Measurements from ENCODE around the gene TP53TG3D. TPM values are rescaled to one million over a fixed set of nuclear protein-coding genes. Genes with fewer than 3 reads are reported as not detected.
"Not testable (repeated sequence)": the region's sequence is repeated elsewhere in the genome, so short reads cannot be mapped to it uniquely, and the experiment has no call there.

The TP53TG3D gene, protein sequence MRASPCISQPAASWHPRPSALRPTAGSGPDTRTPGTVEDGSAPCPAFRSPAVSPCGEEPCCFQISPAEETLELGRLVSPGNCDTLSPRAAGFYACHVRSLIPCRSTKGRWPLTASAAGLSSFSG
- total RNA-seq (2021): not detected in 2 replicates
- Bru-seq, nascent RNA: not detected
- BruChase-seq, experiment 1, labeled RNA remaining after a 2-hour chase: not detected
- BruChase-seq, experiment 2, labeled RNA remaining after a 6-hour chase: not detected
- long read RNA-seq: 0 reads

GRCh38 chr16:32252986-32253385 is at the start of gene TP53TG3D:
TSS of gene TP53TG3D (plus strand) at chr16:32253286. CDS start at chr16:32253354, 68 bp downstream.
- H3K36me3 ChIP-seq (ENCODE audit: low read depth); BruUV-seq (replicated peaks); DNase-seq; POLR2A ChIA-PET (ENCODE audit: unreplicated experiment); H3K4me2 ChIP-seq; H3K9me3 ChIP-seq (ENCODE audit: insufficient read depth, low read depth); H2AFZ ChIP-seq; H3K9me2 ChIP-seq (ENCODE audit: insufficient read depth); H3K4me1 ChIP-seq (replicated peaks; ENCODE audit: insufficient read depth); intact Hi-C loops (cut with micrococcal nuclease; ENCODE audit: unreplicated experiment); H3K4me3 ChIP-seq; H3K27me3 ChIP-seq (ENCODE audit: insufficient read depth, low read depth); H3F3A ChIP-seq (ENCODE audit: insufficient read depth, low read depth); CTCF ChIA-PET; H4K20me1 ChIP-seq (ENCODE audit: insufficient read depth); H3K79me2 ChIP-seq (ENCODE audit: low read depth); H3K27ac ChIP-seq: not testable (repeated sequence)

DNA sequence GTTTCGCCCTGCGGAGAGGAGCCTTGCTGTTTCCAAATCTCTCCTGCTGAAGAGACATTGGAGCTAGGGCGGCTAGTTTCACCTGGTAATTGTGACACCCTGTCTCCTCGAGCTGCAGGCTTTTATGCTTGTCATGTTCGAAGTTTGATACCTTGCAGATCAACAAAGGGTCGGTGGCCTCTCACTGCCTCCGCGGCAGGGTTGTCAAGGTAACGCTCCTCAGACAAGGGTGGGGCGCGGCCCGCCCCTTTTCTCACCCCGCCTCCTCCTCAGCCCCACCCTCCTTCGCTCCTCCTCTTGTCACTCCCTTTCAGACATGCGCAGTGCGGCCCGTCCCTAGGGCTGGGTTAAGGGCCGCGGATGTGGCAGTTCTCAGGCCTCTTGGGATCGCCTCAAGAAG is 421 bp downstream of the TP53TG3D start:
- H3K36me3 ChIP-seq (ENCODE audit: low read depth); intact Hi-C loops (cut with micrococcal nuclease; ENCODE audit: unreplicated experiment); H3K9me2 ChIP-seq (ENCODE audit: insufficient read depth); CTCF ChIA-PET; H3K9me3 ChIP-seq (ENCODE audit: insufficient read depth, low read depth); POLR2A ChIA-PET (ENCODE audit: unreplicated experiment); H3K4me2 ChIP-seq; H3F3A ChIP-seq (ENCODE audit: insufficient read depth, low read depth); H3K4me1 ChIP-seq (replicated peaks; ENCODE audit: insufficient read depth); H4K20me1 ChIP-seq (ENCODE audit: insufficient read depth); H3K79me2 ChIP-seq (ENCODE audit: low read depth); H3K27me3 ChIP-seq (ENCODE audit: insufficient read depth, low read depth); H3K27ac ChIP-seq; H2AFZ ChIP-seq; DNase-seq; BruUV-seq (replicated peaks); H3K4me3 ChIP-seq: not testable (repeated sequence)

DNA sequence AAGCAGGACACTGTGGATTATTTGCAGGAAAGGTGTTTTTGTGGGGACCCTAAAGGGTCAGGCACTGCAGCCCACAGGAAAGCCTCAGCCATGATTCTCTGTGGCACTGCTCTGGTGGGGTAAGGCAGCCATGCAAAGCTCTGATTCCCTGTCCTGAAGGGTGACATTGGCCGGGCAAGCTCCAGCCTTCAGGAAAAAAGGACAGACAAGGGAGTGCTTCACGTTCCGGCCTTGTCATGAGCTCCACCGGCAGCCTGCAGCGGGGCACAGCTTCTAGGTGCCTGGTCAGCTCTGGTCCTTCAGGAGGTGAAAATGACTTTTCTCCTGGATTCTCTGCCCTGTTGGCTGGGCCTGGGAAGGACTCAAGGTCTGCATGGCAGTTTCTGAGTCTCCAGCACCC is 8.4 kb downstream of the TP53TG3D start:
- H3F3A ChIP-seq (ENCODE audit: insufficient read depth, low read depth); H3K4me1 ChIP-seq (replicated peaks; ENCODE audit: insufficient read depth); H3K9me2 ChIP-seq (ENCODE audit: insufficient read depth); H3K4me3 ChIP-seq; H2AFZ ChIP-seq; H3K36me3 ChIP-seq (ENCODE audit: low read depth); H4K20me1 ChIP-seq (ENCODE audit: insufficient read depth); POLR2A ChIA-PET (ENCODE audit: unreplicated experiment); H3K9me3 ChIP-seq (ENCODE audit: insufficient read depth, low read depth); BruUV-seq (replicated peaks); intact Hi-C loops (cut with micrococcal nuclease; ENCODE audit: unreplicated experiment); H3K27me3 ChIP-seq (ENCODE audit: insufficient read depth, low read depth); CTCF ChIA-PET; H3K4me2 ChIP-seq; H3K79me2 ChIP-seq (ENCODE audit: low read depth); H3K27ac ChIP-seq; DNase-seq: not testable (repeated sequence)

GRCh38 chr16:32263552-32263951 is 10.5 kb downstream of the TP53TG3D start:
- BruUV-seq (replicated peaks); H3K9me3 ChIP-seq (ENCODE audit: insufficient read depth, low read depth); H3K9me2 ChIP-seq (ENCODE audit: insufficient read depth); H3K4me1 ChIP-seq (replicated peaks; ENCODE audit: insufficient read depth); H3K36me3 ChIP-seq (ENCODE audit: low read depth); H3K27me3 ChIP-seq (ENCODE audit: insufficient read depth, low read depth); H2AFZ ChIP-seq; H3K27ac ChIP-seq; H3K4me3 ChIP-seq; H3K79me2 ChIP-seq (ENCODE audit: low read depth); H4K20me1 ChIP-seq (ENCODE audit: insufficient read depth); CTCF ChIA-PET; H3K4me2 ChIP-seq; H3F3A ChIP-seq (ENCODE audit: insufficient read depth, low read depth); DNase-seq; intact Hi-C loops (cut with micrococcal nuclease; ENCODE audit: unreplicated experiment); POLR2A ChIA-PET (ENCODE audit: unreplicated experiment): not testable (repeated sequence)

GRCh38 chr16:32281910-32282309 is 28.8 kb downstream of the TP53TG3D start:
- H2AFZ ChIP-seq; H3K79me2 ChIP-seq (ENCODE audit: low read depth); H4K20me1 ChIP-seq (ENCODE audit: insufficient read depth); H3K36me3 ChIP-seq (ENCODE audit: low read depth); intact Hi-C loops (cut with micrococcal nuclease; ENCODE audit: unreplicated experiment); H3K27ac ChIP-seq; H3K9me3 ChIP-seq (ENCODE audit: insufficient read depth, low read depth); BruUV-seq (replicated peaks); CTCF ChIA-PET; POLR2A ChIA-PET (ENCODE audit: unreplicated experiment); H3K4me3 ChIP-seq; H3K27me3 ChIP-seq (ENCODE audit: insufficient read depth, low read depth); H3K9me2 ChIP-seq (ENCODE audit: insufficient read depth); H3K4me1 ChIP-seq (replicated peaks; ENCODE audit: insufficient read depth); DNase-seq; H3K4me2 ChIP-seq; H3F3A ChIP-seq (ENCODE audit: insufficient read depth, low read depth): not testable (repeated sequence)

- DNase-seq; H3K4me1 ChIP-seq (replicated peaks; ENCODE audit: insufficient read depth); CTCF ChIA-PET; H2AFZ ChIP-seq; H3K9me2 ChIP-seq (ENCODE audit: insufficient read depth); H3K79me2 ChIP-seq (ENCODE audit: low read depth); H3K9me3 ChIP-seq (ENCODE audit: insufficient read depth, low read depth); H3K4me3 ChIP-seq; H3F3A ChIP-seq (ENCODE audit: insufficient read depth, low read depth); H3K4me2 ChIP-seq; intact Hi-C loops (cut with micrococcal nuclease; ENCODE audit: unreplicated experiment); H4K20me1 ChIP-seq (ENCODE audit: insufficient read depth); H3K36me3 ChIP-seq (ENCODE audit: low read depth); H3K27me3 ChIP-seq (ENCODE audit: insufficient read depth, low read depth); BruUV-seq (replicated peaks); POLR2A ChIA-PET (ENCODE audit: unreplicated experiment): not testable (repeated sequence)
- H3K27ac ChIP-seq: peak overlapping the region; percentile 53; the same call in 1 of the 2 replicates
Measured at GRCh38 chr16:32283024-32283423, 29.9 kb downstream of the TP53TG3D start.

DNA sequence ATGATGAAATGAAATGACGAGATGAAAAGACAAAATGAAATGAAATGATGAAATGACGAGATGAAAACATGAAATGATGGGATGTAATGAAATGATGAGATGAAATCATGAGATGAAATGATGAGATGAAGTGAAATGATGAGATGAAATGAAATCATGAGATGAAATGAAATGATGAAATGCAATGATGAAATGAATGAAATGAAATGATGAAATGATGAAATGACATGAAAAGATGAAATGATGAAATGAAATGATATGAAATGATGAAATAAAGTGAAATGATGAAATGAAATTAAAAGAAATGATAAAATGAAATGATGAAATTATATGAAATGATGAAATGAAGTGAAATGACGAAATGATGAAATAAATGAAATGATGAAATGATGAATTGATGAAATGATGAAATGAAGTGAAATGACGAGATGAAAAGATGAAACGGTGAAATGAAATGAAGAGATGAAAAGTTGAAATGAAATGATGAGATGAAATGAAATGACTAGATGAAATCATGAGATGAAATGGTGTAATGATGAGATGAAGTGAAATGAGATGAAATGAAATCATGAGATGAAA is 30.9 kb downstream of the TP53TG3D start:
- not testable (repeated sequence) for H4K20me1 ChIP-seq (ENCODE audit: insufficient read depth); H3K27me3 ChIP-seq (ENCODE audit: insufficient read depth, low read depth)
- peak overlapping the region; percentile 50; the same call in 1 of the 2 replicates for H3K27ac ChIP-seq

More for the DNA sequence above, 30.9 kb downstream of the TP53TG3D start:
- H3K4me1 ChIP-seq (replicated peaks; ENCODE audit: insufficient read depth); H3K4me3 ChIP-seq; H3K9me3 ChIP-seq (ENCODE audit: insufficient read depth, low read depth); CTCF ChIA-PET; DNase-seq; H2AFZ ChIP-seq; H3K4me2 ChIP-seq; intact Hi-C loops (cut with micrococcal nuclease; ENCODE audit: unreplicated experiment); POLR2A ChIA-PET (ENCODE audit: unreplicated experiment); BruUV-seq (replicated peaks); H3K36me3 ChIP-seq (ENCODE audit: low read depth); H3F3A ChIP-seq (ENCODE audit: insufficient read depth, low read depth); H3K79me2 ChIP-seq (ENCODE audit: low read depth); H3K9me2 ChIP-seq (ENCODE audit: insufficient read depth): not testable (repeated sequence)
